Measurements from ENCODE around the gene SCUBE2.

DNA sequence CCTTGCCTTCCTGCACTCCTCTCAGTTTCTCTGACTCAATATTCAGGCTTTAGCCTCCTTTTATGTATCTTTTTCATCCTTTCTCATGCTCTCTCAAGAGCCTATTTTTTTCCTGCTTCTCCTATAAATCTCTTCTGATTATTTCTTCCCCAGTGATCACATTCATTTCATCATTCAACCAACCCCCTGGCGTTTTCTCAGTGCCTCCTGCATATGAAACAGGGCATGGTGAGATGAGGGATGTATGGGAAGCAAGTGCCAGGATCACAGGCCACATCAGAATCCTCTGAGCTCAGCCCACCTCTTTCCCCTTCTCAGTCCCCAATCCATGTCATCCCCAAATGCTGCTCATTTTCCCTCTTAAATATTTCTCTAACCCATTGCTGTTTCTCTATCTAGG, 48.9 kb downstream of the SCUBE2 start:
- TF ChIP-seq MXI1 (IDR thresholded peaks at IDR 0.05; ENCODE audit: low read depth, low read length) (no peak), NFIC (IDR thresholded peaks at IDR 0.05; ENCODE audit: borderline replicate concordance) (no peak), RCOR1 (IDR thresholded peaks at IDR 0.05; ENCODE audit: low read length) (no peak), FOXM1 (IDR thresholded peaks at IDR 0.05; ENCODE audit: low read depth) (no peak), POLR2AphosphoS5 (IDR thresholded peaks at IDR 0.05; ENCODE audit: low read depth, low read length) (no peak), JUND (IDR thresholded peaks at IDR 0.05) (no peak)
- TF ChIP-seq, protein P1, sequence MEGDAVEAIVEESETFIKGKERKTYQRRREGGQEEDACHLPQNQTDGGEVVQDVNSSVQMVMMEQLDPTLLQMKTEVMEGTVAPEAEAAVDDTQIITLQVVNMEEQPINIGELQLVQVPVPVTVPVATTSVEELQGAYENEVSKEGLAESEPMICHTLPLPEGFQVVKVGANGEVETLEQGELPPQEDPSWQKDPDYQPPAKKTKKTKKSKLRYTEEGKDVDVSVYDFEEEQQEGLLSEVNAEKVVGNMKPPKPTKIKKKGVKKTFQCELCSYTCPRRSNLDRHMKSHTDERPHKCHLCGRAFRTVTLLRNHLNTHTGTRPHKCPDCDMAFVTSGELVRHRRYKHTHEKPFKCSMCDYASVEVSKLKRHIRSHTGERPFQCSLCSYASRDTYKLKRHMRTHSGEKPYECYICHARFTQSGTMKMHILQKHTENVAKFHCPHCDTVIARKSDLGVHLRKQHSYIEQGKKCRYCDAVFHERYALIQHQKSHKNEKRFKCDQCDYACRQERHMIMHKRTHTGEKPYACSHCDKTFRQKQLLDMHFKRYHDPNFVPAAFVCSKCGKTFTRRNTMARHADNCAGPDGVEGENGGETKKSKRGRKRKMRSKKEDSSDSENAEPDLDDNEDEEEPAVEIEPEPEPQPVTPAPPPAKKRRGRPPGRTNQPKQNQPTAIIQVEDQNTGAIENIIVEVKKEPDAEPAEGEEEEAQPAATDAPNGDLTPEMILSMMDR (IDR thresholded peaks at IDR 0.05) = no peak
- TF ChIP-seq, protein P2, sequence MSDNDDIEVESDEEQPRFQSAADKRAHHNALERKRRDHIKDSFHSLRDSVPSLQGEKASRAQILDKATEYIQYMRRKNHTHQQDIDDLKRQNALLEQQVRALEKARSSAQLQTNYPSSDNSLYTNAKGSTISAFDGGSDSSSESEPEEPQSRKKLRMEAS (IDR thresholded peaks at IDR 0.05; ENCODE audit: low read depth) = no peak

All from SK-N-SH (cell line).